Superior temporal gyrus (tissue), 1 donor: ENCODE measurements around the gene LRRC27.

Experiments
- DNase-seq: peaks from one replicate; pipeline ENCODE4 v3.0.0-alpha.2; 2016; ENCODE audit errors: extremely low spot score

Gene LRRC27

GRCh38 chr10:132357286-132358058 is 25.5 kb downstream of the LRRC27 start:
- no peak for DNase-seq

DNA sequence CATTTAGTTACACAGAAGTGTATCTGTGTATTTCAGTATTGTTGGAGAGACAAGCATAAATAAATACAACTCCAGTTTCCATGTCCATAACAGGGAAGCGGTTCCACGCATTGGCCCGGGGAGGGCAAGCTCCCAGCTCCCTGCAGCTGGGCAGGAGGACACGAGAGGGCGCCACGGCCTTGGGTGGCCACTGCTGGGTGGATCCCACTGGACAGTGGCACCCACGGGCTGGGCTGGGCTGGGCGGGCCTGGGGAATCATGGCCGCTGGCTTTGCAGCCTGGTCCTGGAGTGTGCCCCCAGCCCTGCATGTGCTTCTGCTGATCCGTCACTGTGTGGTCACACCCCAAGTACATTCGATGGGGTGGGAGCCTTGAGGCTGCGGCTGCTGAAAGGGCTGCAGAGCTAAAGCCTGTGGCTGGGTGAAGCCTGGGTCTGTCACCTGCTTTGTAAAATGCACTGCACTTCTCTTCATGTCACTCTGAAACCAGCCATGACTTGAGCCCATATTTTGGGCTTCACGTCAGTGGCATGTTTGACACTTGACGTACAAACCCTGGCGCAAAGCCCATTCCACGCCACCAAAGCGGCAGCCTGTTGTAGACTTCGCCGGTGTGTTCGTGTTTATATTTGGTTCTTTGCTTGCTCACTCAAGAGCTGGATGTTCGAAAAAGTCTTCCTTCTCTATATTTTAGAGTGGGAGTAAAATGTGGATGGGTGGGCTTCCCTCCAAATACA is 27.5 kb downstream of the LRRC27 start:
- DNase-seq: no peak

DNA sequence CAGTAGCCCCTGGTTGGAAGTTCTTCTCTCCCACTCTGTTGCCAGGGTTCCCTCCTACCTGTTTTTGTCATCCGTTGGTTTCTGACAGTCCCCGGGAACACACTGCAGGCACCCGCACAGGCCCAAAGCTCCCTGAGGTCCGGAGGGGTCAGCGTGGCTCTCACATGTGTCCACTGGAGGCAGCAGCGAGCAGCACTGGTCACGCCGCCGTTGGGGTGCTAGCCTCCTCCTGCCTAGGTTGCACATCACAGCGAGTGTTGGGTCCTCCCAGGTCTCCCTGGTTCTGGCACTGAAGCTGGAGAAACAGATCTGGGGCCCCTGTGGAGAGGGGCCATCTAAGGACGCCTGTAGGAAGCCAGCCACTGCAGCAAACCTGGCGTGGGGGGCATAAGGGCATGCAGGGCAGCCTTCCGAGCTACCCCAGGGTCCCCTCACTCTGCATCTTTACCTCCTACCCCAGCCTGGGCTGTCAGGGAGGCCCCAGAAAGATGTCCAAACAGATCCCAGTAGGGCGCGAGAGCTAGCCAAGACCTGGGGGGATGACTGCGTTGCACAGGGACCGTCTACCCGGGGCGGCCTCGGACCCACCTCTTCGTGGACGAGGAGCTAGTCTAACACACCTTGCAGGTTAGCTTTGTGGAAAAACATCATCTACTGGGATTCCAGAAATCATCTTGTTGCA is 28.9 kb downstream of the LRRC27 start:
- no peak for DNase-seq

DNA sequence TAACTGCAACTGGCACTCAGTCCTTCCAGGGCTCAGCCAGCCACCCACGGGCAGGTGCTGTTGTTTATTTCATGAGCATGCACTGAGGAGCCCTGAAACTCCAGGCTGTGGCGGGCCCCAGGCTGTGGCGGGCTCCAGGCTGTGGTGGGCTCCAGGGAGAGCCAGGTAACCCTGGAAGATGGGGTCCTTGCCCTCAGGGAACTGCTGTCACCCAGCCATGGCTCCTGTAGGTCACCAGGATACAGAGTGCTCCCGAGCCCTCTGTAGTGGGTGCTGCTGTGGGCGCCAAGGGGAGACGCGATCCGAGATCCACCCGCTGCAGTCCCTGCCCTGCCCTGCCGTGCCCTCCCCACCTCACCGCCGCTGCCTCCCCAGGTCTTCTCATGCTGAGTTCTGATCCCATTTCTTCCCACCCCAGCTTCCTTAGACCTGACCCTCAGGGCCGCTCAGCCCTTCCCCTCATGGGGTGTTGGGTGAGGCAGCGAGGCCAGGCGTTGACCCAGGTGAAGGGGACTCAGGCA is 29.6 kb downstream of the LRRC27 start:
- DNase-seq: no peak

GRCh38 chr10:132362151-132362611 is 30.2 kb downstream of the LRRC27 start:
- DNase-seq: no peak

- DNase-seq: no peak
Measured at GRCh38 chr10:132363376-132363775, 31.4 kb downstream of the LRRC27 start.

DNA sequence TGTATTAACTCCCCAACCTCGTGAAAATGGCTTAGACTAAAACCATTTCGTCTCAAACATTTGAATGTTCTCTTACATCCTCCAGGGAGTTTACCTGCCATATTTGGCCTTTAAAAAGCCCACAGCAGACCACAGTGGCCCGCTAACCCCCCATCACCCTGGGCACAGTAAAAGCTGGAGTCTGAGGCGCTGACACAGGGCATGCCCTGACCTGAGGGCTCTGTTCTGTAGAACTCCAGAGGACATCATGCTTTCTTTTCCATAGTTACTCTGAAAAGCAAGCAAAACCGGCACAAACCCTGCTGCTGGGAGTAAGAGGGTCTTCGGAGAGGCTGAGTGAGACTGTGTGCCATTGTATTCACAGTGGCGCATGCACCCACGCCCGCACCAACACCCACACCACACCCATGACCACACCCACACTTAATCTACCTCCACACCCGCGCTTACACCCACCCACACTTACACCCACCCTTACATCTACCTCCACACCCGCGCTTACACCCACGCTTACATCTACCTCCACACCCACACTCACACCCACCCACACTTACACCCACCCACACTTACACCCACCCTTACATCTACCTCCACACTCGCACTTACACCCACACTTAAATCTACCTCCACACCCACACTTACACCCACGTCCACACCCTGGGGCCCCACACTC is 32.1 kb downstream of the LRRC27 start:
- DNase-seq: no peak

DNA sequence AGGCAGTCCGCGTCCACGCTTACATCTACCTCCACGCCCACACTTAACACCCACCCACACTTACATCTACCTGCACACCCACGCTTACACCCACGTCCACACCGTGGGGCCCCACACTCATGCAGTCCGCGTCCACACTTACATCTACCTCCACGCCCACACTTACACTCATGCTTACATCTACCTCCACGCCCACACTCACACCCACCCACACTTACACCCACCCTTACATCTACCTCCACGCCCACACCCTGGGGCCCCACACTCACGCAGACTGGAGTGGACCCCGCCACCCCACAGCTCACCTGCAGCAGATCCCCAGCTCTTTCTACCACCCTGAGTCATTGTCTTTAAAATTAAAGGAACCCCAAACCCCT is 32.6 kb downstream of the LRRC27 start:
- DNase-seq: no peak

GRCh38 chr10:132365102-132365501 is 33.1 kb downstream of the LRRC27 start:
- DNase-seq: no peak

GRCh38 chr10:132366006-132366405 is 34.0 kb downstream of the LRRC27 start:
- DNase-seq: no peak

GRCh38 chr10:132366499-132366898 is 34.5 kb downstream of the LRRC27 start:
- DNase-seq: no peak

DNA sequence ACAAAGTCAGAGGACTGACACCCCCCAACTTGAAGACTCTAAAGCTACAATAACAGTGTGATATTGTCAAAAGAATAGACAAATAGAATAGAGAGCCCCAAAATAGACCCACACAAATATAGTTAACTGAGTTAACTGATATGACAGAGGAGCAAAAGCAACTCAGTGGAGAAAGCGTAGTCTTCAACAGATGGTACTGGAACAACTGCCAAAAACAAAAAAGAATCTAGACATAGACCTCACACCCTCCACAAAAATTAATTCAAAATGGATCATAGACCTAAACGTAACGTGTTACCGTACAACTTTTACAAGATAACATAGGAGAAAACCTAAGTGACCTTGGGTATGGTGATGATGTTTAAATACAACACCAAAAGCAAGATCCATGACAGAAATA is 36.4 kb downstream of the LRRC27 start:
- DNase-seq: no peak

DNA sequence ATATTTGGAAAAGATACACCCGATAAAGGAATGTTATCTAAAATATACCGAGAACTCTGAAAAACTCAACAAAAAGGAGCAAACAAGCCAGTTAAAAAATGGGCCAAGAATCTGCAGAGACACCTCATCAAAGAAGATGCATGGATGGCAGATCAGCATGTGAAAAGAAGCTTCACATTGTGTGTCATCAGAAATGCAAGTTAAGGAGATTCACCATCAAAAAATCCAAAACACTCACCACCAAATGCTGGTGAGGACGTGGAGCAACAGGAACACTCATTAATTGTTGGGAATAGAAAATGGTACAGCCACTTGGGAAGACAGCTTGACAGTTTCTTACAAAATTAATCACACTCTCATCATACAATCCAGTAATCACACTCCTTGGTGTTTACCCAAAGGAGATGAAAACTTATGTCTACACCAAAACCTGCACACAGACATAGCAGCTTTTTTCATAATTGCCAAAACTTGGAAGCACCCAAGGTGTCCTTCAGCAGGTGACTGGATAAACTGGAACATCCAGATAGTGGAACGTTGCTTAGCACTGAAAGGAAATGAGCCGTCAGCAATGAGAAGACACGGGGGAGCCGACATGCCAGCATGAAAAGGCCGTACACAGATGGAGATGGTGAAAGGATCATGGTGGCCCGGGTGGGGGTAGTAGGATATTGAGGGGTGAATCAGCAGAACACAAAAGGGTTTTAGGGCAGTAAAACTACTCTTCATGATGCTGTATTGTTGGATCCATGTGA is 37.1 kb downstream of the LRRC27 start:
- no peak for DNase-seq

- no peak for DNase-seq
Measured at GRCh38 chr10:132369636-132370185, 37.7 kb downstream of the LRRC27 start.

DNA sequence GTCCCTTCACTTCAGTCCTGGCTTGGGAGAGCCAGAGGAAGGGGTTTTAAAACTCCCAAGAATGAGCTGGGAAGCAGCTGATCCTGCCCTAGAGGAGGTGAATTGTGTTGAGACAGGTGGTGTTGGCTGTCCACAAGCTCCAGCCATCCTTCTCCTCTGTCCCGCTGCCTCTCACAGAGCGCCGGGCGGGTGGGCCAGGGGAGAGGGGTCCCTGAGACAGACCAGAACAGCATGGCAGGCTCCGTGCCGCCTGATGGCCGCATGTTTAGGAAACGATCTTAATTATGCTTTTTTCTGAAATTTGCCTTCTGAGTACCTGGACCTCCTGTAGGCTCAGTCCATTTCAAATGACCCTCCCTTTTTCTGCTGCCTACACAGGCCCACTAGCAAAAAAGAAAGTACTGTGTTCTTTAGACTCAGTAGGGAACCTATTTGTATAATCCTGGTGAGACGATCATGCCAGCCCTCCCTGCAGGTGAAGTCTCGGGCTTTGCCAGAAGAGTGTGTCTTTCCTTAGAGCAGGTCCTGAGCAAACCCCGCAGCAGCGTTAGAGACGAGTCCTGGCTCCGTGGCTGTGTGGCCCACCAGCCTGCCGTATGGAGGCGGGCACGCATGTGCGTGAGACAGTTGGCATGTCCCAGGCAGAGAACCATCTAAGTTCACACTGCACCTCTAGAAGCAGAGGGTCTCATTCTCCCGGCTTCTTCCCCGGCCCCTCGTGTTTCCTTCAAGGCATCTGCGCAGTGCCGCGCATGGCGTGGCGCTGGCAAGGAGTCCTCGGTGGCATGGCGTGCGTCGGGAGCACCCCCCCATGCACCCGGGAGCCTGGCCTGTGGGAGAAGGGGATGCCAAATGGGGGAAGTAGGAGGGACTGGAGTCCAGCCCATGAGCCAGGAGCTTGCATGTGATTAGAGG is 38.7 kb downstream of the LRRC27 start:
- DNase-seq: no peak

GRCh38 chr10:132371641-132372081 is 39.7 kb downstream of the LRRC27 start:
- no peak for DNase-seq

DNA sequence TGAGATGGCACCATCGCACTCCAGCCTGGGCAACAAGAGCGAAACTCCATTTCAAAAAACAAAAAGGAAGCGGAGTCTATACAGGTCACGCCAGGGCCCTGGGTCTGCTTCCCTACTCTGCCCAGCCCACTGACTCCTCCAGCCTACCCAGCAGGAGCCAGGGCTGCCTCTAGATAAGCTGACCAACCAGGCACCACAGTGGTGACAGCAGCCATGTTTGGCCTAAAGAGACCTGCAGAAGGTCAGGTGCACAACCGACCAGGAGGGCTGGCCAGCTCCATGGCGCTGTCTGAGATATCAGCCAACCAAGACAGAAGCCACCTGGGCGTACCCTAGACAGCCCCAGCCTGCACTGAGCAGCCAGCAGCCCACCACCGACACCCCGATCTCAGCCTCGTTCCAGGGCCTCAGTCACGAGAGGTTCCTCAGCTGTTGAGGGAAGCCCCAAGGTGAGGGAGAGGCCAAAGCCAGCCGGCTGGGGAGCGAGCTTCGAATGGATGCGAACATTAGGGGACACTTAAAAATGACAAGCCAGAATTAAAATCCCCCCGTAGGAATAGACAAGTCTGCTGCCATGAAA is 40.6 kb downstream of the LRRC27 start:
- no peak for DNase-seq

- no peak for DNase-seq
Measured at GRCh38 chr10:132373241-132373955, 41.4 kb downstream of the LRRC27 start.

DNA sequence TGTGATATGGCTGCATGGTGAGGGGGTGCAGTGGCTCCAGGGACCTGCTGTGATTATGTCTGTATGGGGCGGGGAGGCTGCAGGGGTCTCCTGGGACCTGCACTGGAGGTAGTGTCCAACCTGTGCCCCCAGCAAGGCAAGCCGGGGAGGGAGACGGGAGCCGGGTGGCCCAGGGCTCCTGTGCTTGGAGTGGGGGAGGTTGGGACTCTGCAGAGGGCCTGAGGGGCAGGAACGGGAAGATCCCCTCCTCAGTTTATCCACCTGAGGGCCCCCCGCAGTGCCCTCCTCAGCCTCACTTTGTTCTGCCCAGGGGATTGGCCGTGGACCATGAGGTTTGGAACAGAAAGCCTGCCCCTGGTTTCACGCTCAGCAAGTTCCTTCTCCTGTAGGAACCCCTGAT is 42.2 kb downstream of the LRRC27 start:
- no peak for DNase-seq
